Endothelial cell (in vitro differentiated cells): ENCODE results near the gene SYNJ2. TPM values are rescaled to one million over a fixed set of nuclear protein-coding genes. Genes with fewer than 3 reads are reported as not detected.

Experiments used
- DNase-seq: peaks from one replicate; pipeline ENCODE4 v3.0.0; 2021; ENCODE audit warnings: low spot score
- H3K27ac Mint-ChIP-seq: one replicate; pipeline ENCODE4 v1.8.0; 2021; ENCODE audit warnings: mixed read lengths, inconsistent platforms; ENCODE audit not compliant: unreplicated experiment
- H3K27me3 Mint-ChIP-seq: one replicate; pipeline ENCODE4 v1.8.0; 2021; ENCODE audit warnings: mild to moderate bottlenecking, moderate library complexity, mixed read lengths, inconsistent platforms; ENCODE audit not compliant: unreplicated experiment
- H3K36me3 Mint-ChIP-seq: one replicate; pipeline ENCODE4 v1.8.0; 2021; ENCODE audit warnings: mild to moderate bottlenecking, low read depth, mixed read lengths, inconsistent platforms; ENCODE audit not compliant: unreplicated experiment
- H3K4me1 Mint-ChIP-seq: one replicate; pipeline ENCODE4 v1.8.0; 2021; ENCODE audit warnings: mild to moderate bottlenecking, mixed read lengths, inconsistent platforms; ENCODE audit not compliant: unreplicated experiment
- H3K4me3 Mint-ChIP-seq: one replicate; pipeline ENCODE4 v1.8.0; 2021; ENCODE audit warnings: mild to moderate bottlenecking, mixed read lengths, inconsistent platforms; ENCODE audit not compliant: unreplicated experiment
- H3K9me3 Mint-ChIP-seq: one replicate; pipeline ENCODE4 v1.8.0; 2021; ENCODE audit warnings: mixed read lengths, inconsistent platforms; ENCODE audit not compliant: unreplicated experiment
- CTCF ChIP-seq: fragments of 200-600 bp; sonication (generic); IDR thresholded peaks from one replicate; pipeline ENCODE4 v1.5.0; 2021; ENCODE audit warnings: antibody characterized with exemption; ENCODE audit not compliant: unreplicated experiment
- total RNA-seq: library from RNA; stranded (reverse); fragmentation: NEBNext Ultra II Directional; extraction: Animal tissue kit (Norgen Biotek cat#: 25700); gene quantifications from one replicate; pipeline ENCODE4 v1.2.1, GENCODE V29; 2021; ENCODE audit not compliant: unreplicated experiment

Gene SYNJ2
- total RNA-seq, 1 donor from 2014 or later = 33.7 TPM

- no peak for TF ChIP-seq CTCF
- Mint-ChIP-seq H3K36me3 (peaks cover 41% of the 10 kb centered on the region), H3K27ac (peak overlapping the region; percentile 93)
These were observed 88.8 kb downstream of the SYNJ2 start for GRCh38 chr6:158070513-158070912.

GRCh38 chr6:158071121-158072082 lies 89.7 kb downstream of the SYNJ2 start:
- TF ChIP-seq CTCF = no peak
- no peak for DNase-seq
- Mint-ChIP-seq H3K4me3 (peak overlapping the region; percentile 63), H3K36me3 (peaks cover 43% of the 10 kb centered on the region), H3K9me3 (no peaks in the 10 kb centered on the region), H3K27me3 (peaks cover 14% of the 10 kb centered on the region), H3K4me1 (peaks cover 63% of the 10 kb centered on the region), H3K27ac (peak overlapping the region; percentile 50)

More at GRCh38 chr6:158070513-158070912, 88.8 kb downstream of the SYNJ2 start:
- peaks cover 60% of the 10 kb centered on the region for H3K4me1 Mint-ChIP-seq
- DNase-seq = no peak
- H3K4me3 Mint-ChIP-seq = no peak overlapping the region
- H3K9me3 Mint-ChIP-seq = no peaks in the 10 kb centered on the region
- peaks cover 12% of the 10 kb centered on the region for H3K27me3 Mint-ChIP-seq

GRCh38 chr6:158072083-158072721 lies 90.5 kb downstream of the SYNJ2 start:
- H3K9me3 Mint-ChIP-seq = no peaks in the 10 kb centered on the region
- peak; percentile 74 for DNase-seq
- H3K36me3 Mint-ChIP-seq = peaks cover 40% of the 10 kb centered on the region
- peak overlapping the region; percentile 63 for H3K4me3 Mint-ChIP-seq
- H3K27ac Mint-ChIP-seq = peak overlapping the region; percentile 50
- peak; percentile 85 for TF ChIP-seq CTCF
- peaks cover 15% of the 10 kb centered on the region for H3K27me3 Mint-ChIP-seq
- peaks cover 63% of the 10 kb centered on the region for H3K4me1 Mint-ChIP-seq

GRCh38 chr6:158073776-158074175 lies 92.1 kb downstream of the SYNJ2 start:
- Mint-ChIP-seq H3K9me3 (no peaks in the 10 kb centered on the region), H3K27ac (peak overlapping the region; percentile 70), H3K36me3 (peaks cover 46% of the 10 kb centered on the region), H3K27me3 (peaks cover 17% of the 10 kb centered on the region), H3K4me3 (no peak overlapping the region), H3K4me1 (peaks cover 48% of the 10 kb centered on the region)
- TF ChIP-seq CTCF = no peak
- no peak for DNase-seq
